Activated CD4-positive, alpha-beta T cell treated with anti-CD3 and anti-CD28 coated beads, Interleukin-2, amount 10 ng/mL, durations not matched to agents 7 days and 5 days (primary cell): ENCODE results near the gene GCK. TPM values are rescaled to one million over a fixed set of nuclear protein-coding genes. Genes with fewer than 3 reads are reported as not detected.
"Not testable (repeated sequence)": the region's sequence is repeated elsewhere in the genome, so short reads cannot be mapped to it uniquely, and the experiment has no call there.

Experiments
- CTCF ChIA-PET: fragments of 350-600 bp; sonication (Branson Sonifier 250); formaldehyde crosslinking; loops from one replicate; lab custom pipeline; 2021; ENCODE audit warnings: antibody characterized with exemption; lab: Charles Lee
- POLR2A ChIA-PET: fragments of 350-600 bp; sonication (Branson Sonifier 250); formaldehyde crosslinking; loops from one replicate; lab custom pipeline; 2021; ENCODE audit warnings: antibody characterized with exemption; lab: Charles Lee
- DNase-seq: peaks from one replicate; pipeline ENCODE4 v3.0.0-alpha.2; 2020
- H3K27ac Mint-ChIP-seq: one replicate; pipeline ENCODE4 v1.8.0; 2021; ENCODE audit warnings: mild to moderate bottlenecking, moderate library complexity, mixed read lengths
- H3K27me3 Mint-ChIP-seq: one replicate; pipeline ENCODE4 v1.8.0; 2021; ENCODE audit warnings: mixed read lengths
- H3K36me3 Mint-ChIP-seq: one replicate; pipeline ENCODE4 v1.8.0; 2021; ENCODE audit warnings: low read depth, mixed read lengths
- H3K4me1 Mint-ChIP-seq: one replicate; pipeline ENCODE4 v1.8.0; 2021; ENCODE audit warnings: mixed read lengths
- H3K4me3 Mint-ChIP-seq: one replicate; pipeline ENCODE4 v1.8.0; 2021; ENCODE audit warnings: mild to moderate bottlenecking, moderate library complexity, mixed read lengths
- H3K9me3 Mint-ChIP-seq: one replicate; pipeline ENCODE4 v1.8.0; 2021; ENCODE audit warnings: mixed read lengths
- total RNA-seq, 2 experiments: library from RNA; stranded (reverse); gene quantifications; one replicate each; pipeline ENCODE4 v1.2.3, GENCODE V29; 2021

The GCK gene
- total RNA-seq, 2 experiments from 2014 or later, result not detected

- Mint-ChIP-seq H3K9me3 (no peaks in the 10 kb centered on the region), H3K36me3 (no peaks in the 10 kb centered on the region), H3K27me3 (peaks cover 3% of the 10 kb centered on the region), H3K27ac (peak overlapping the region; percentile 9), H3K4me3 (no peak overlapping the region), H3K4me1 (no peaks in the 10 kb centered on the region)
- ChIA-PET POLR2A (no interaction called here), CTCF (interaction anchor here (0.6 to 1.0 kb wide), 3 partner anchors 11 to 328 kb away, joined by 3 read pairs; no protein-coding TSS in a partner anchor)
- no peak for DNase-seq
Observed at GRCh38 chr7:44131173-44132029, 57.8 kb downstream of the GCK start.

- peaks cover 12% of the 10 kb centered on the region for H3K27me3 Mint-ChIP-seq
- no peaks in the 10 kb centered on the region for H3K9me3 Mint-ChIP-seq
- no peaks in the 10 kb centered on the region for H3K36me3 Mint-ChIP-seq
- ChIA-PET POLR2A (no interaction called here), CTCF (no interaction called here)
- no peak overlapping the region for H3K4me3 Mint-ChIP-seq
- H3K27ac Mint-ChIP-seq, result no peak overlapping the region
- no peak for DNase-seq
- peaks cover 3% of the 10 kb centered on the region for H3K4me1 Mint-ChIP-seq
Observed at GRCh38 chr7:44128721-44129582, 60.3 kb downstream of the GCK start.

DNA sequence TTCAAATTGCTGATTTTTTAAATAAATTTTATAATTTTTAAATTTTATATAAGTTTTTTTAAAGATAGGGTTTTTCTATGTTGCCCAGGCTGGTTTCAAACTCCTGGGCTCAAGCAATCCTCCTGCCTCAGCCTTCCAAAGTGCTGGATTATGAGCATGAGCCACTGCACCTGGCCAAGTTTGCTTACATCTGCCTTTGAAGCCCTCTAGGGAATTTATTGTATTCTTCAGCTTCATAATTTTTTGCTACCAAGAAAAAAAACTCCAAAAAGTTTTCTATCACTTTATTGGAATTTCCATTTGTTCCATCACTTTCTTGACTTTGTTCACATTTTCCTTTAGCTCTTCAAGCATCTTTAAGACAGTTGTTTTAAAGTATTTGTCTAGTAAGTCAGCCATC lies 62.1 kb downstream of the GCK start:
- peaks cover 10% of the 10 kb centered on the region for H3K4me1 Mint-ChIP-seq

DNA sequence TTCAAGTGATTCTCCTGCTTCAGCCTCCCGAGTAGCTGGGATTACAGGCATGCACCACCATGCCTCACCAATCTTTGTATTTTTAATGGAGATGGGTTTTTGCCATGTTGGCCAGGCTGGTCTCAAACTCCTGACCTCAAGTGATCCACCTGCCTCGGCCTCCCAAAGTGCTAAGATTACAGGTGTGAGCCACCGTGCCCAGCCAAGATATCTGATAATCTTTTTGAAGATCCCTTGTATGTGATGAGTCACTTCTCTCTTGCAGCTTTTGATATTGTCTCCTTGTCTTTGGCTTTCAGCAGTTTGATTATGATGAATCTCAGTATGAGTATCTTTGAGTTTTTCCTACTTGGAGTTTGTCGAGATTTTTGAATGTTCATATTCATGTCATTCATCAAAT lies 62.7 kb downstream of the GCK start:
- DNase-seq, H3K4me3 Mint-ChIP-seq, CTCF ChIA-PET, H3K9me3 Mint-ChIP-seq, H3K27ac Mint-ChIP-seq, POLR2A ChIA-PET, H3K36me3 Mint-ChIP-seq: not testable (repeated sequence)
- Mint-ChIP-seq H3K27me3 (peaks cover 12% of the 10 kb centered on the region), H3K4me1 (peaks cover 16% of the 10 kb centered on the region)

More for the DNA sequence above, 62.1 kb downstream of the GCK start:
- ChIA-PET POLR2A (no interaction called here), CTCF (interaction anchor here (0.6 kb wide), 1 partner anchor 20 kb away, joined by 3 read pairs; no protein-coding TSS in a partner anchor)
- no peak overlapping the region for H3K4me3 Mint-ChIP-seq
- DNase-seq, result no peak
- no peak overlapping the region for H3K27ac Mint-ChIP-seq
- no peaks in the 10 kb centered on the region for H3K9me3 Mint-ChIP-seq
- H3K36me3 Mint-ChIP-seq, result no peaks in the 10 kb centered on the region
- H3K27me3 Mint-ChIP-seq, result peaks cover 12% of the 10 kb centered on the region

GRCh38 chr7:44124822-44125202 lies 64.4 kb downstream of the GCK start:
- H3K4me1 Mint-ChIP-seq, result peaks cover 32% of the 10 kb centered on the region
- CTCF ChIA-PET, result interaction anchor here (1.2 to 1.4 kb wide), 2 partner anchors 37 to 80 kb away, joined by 3 to 4 read pairs; no protein-coding TSS in a partner anchor
- peak overlapping the region; percentile 43 for H3K4me3 Mint-ChIP-seq
- no peak overlapping the region for H3K27ac Mint-ChIP-seq
- peaks cover 13% of the 10 kb centered on the region for H3K36me3 Mint-ChIP-seq
- H3K27me3 Mint-ChIP-seq, result peaks cover 12% of the 10 kb centered on the region
- no peak for DNase-seq
- POLR2A ChIA-PET, result no interaction called here
- no peaks in the 10 kb centered on the region for H3K9me3 Mint-ChIP-seq

DNA sequence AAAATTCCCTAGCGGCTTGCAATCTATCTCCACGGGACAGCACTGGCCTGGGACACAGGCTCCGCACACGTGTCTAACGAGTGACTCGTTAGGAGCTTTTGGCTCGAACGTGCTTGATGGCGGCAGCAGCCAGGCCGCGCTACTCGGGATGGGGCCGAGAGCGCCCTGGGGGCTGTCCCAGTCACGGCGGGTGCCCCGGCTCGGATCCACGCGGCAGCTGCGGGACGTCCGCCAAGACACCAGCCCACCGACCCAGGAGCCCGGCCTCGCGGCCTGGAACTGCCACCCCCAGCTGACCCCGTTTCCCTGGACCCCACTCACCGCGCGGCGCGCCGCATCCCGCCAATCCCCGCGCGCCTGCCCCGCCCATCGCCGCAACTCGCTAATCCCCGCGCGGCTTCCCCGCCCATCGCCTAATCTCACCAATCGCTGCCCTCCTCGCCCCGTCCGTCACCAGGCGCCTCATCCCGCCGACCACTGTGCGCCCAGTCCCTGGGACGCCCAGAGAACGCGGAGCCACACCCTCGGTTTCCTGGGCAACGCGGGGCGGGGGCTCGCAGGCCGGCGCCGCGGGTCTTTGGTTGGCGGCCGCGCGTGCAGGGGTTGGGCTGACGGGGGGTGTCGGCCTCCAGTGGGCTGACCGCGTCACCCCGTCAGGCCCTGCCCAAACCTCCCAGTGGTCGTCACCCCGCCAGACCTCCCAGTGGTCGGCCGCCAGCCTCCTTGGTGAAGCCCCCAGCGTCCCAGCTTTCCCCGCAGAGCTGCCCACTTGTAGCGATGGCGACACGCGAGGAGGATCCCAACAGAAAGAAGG lies 65.8 kb downstream of the GCK start, which contains the start of gene POLD2:
Gene POLD2, minus strand, starts transcription at position 359 of the 814 bp plus-strand sequence. CDS start 1,495 bp downstream, outside the sequence.
- Mint-ChIP-seq H3K9me3 (no peaks in the 10 kb centered on the region), H3K36me3 (peaks cover 16% of the 10 kb centered on the region), H3K27ac (peak within 1 kb of the TSS; percentile 89), H3K4me1 (peaks cover 33% of the 10 kb centered on the region), H3K4me3 (peak within 1 kb of the TSS; percentile 87), H3K27me3 (peaks cover 12% of the 10 kb centered on the region)
- peak; percentile 98 for DNase-seq
- ChIA-PET CTCF (interaction anchor here (0.6 to 2.4 kb wide), 5 partner anchors 14 to 85 kb away, joined by 3 to 11 read pairs (median 4); no protein-coding TSS in a partner anchor), POLR2A (no interaction called here)

GRCh38 chr7:44122529-44122928 lies 66.7 kb downstream of the GCK start:
- ChIA-PET POLR2A (no interaction called here), CTCF (interaction anchor here (1.4 to 2.4 kb wide), 4 partner anchors 13 to 86 kb away, joined by 3 to 11 read pairs (median 6); no protein-coding TSS in a partner anchor)
- Mint-ChIP-seq H3K4me3 (peak overlapping the region; percentile 87), H3K9me3 (no peaks in the 10 kb centered on the region), H3K27ac (peak overlapping the region; percentile 74), H3K4me1 (peaks cover 33% of the 10 kb centered on the region), H3K27me3 (peaks cover 12% of the 10 kb centered on the region), H3K36me3 (peaks cover 23% of the 10 kb centered on the region)
- no peak for DNase-seq

- Mint-ChIP-seq H3K27me3 (peaks cover 9% of the 10 kb centered on the region), H3K36me3 (peaks cover 28% of the 10 kb centered on the region), H3K4me1 (peaks cover 33% of the 10 kb centered on the region), H3K9me3 (no peaks in the 10 kb centered on the region), H3K27ac (peak overlapping the region; percentile 74), H3K4me3 (peak overlapping the region; percentile 87)
- POLR2A ChIA-PET, result no interaction called here
- DNase-seq, result no peak
- CTCF ChIA-PET, result interaction anchor here (0.6 to 2.4 kb wide), 4 partner anchors 13 to 119 kb away, joined by 3 to 11 read pairs (median 6); no protein-coding TSS in a partner anchor
Observed at GRCh38 chr7:44121761-44122420, 67.3 kb downstream of the GCK start.

DNA sequence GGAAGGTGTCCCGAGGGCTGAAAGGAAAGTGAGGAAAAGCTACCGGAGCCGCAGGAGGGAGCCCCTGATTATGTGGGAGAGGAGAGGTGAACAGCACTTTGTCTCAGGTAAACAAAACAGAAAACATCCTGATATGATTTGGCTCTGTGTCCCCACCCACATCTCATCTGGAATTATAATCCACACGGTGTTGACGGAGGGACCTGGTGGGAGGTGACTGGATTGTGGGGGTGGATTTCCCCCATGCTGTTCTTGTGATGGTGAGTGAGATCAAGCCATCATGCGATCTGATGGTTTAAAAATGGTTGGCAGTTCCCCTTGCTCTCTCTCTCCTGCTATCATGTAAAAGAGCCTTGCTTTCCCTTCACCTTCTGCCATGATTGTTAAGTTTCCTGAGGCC lies 68.8 kb downstream of the GCK start:
- peaks cover 28% of the 10 kb centered on the region for H3K36me3 Mint-ChIP-seq
- H3K4me1 Mint-ChIP-seq, result peaks cover 33% of the 10 kb centered on the region
- peaks cover 5% of the 10 kb centered on the region for H3K27me3 Mint-ChIP-seq
- no peak for DNase-seq
- POLR2A ChIA-PET, result no interaction called here
- CTCF ChIA-PET, result no interaction called here
- H3K9me3 Mint-ChIP-seq, result no peaks in the 10 kb centered on the region
- no peak overlapping the region for H3K27ac Mint-ChIP-seq
- H3K4me3 Mint-ChIP-seq, result no peak overlapping the region

DNA sequence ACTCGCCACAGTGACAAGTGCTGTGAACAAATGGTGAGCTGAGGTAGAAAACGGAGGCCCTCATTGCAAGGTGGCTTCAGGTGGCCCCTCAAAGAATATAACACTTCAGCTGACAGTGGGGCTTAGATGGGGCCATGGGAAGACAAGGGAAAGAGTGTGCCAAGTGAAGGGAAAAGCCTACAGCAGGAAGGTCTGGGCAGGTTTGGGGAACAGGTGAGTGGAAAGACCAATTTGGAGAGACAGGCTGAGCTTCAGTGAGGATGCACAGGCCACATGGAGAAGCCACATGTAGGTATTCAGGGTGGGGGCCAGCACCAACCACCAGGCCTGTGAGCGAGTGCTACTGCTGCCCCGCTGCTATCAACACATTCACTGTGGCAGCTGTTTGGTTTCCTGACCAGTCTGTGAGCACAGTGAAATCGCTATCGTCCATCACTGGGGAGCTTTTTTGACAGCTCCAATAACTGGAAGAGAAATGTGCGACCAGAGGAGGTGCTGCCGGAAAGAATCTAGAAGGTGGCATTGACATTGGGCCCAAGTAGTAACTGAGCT lies 69.3 kb downstream of the GCK start:
- no peak overlapping the region for H3K4me3 Mint-ChIP-seq
- CTCF ChIA-PET, result no interaction called here
- no peaks in the 10 kb centered on the region for H3K27me3 Mint-ChIP-seq
- no peak overlapping the region for H3K27ac Mint-ChIP-seq
- DNase-seq, result no peak
- POLR2A ChIA-PET, result no interaction called here
- H3K9me3 Mint-ChIP-seq, result no peaks in the 10 kb centered on the region
- H3K4me1 Mint-ChIP-seq, result peaks cover 33% of the 10 kb centered on the region
- peaks cover 28% of the 10 kb centered on the region for H3K36me3 Mint-ChIP-seq

GRCh38 chr7:44117801-44118429 lies 71.3 kb downstream of the GCK start:
- peaks cover 28% of the 10 kb centered on the region for H3K36me3 Mint-ChIP-seq
- ChIA-PET CTCF (interaction anchor here (1.7 kb wide), 1 partner anchor 24 kb away, joined by 5 read pairs; no protein-coding TSS in a partner anchor), POLR2A (no interaction called here)
- H3K27ac Mint-ChIP-seq, result no peak overlapping the region
- peaks cover 29% of the 10 kb centered on the region for H3K4me1 Mint-ChIP-seq
- H3K27me3 Mint-ChIP-seq, result no peaks in the 10 kb centered on the region
- DNase-seq, result no peak
- H3K4me3 Mint-ChIP-seq, result no peak overlapping the region
- no peaks in the 10 kb centered on the region for H3K9me3 Mint-ChIP-seq
